PC-3 (cell line): ENCODE data around the gene ISCU.
A peak's percentile ranks its signal among the peaks of the same experiment; 100 is the strongest.

Experiments used
- CTCF ChIP-seq: fragments of 300-600 bp; sonication (generic); conservative IDR thresholded peaks from 2 replicates; pipeline ENCODE4 v1.5.1; 2017; ENCODE audit warnings: antibody characterized with exemption, low read depth, mild to moderate bottlenecking, low read length
- EZH2 ChIP-seq: fragments of 300-600 bp; sonication (generic); IDR thresholded peaks from one replicate; pipeline ENCODE4 v1.6.1; 2017; ENCODE audit warnings: antibody characterized with exemption, mild to moderate bottlenecking, low read length; ENCODE audit not compliant: unreplicated experiment
- EZH2phosphoT487 ChIP-seq: fragments of 300-600 bp; sonication (generic); IDR thresholded peaks from 2 replicates; pipeline ENCODE4 v1.6.1; 2018; ENCODE audit warnings: mild to moderate bottlenecking, antibody characterized with exemption, low read length, borderline replicate concordance

- TF ChIP-seq CTCF (peak; percentile 66), EZH2 (no peak), EZH2phosphoT487 (no peak)
These were observed 49.6 kb downstream of the ISCU start for GRCh38 chr12:108611884-108612415.
